GM10266 (cell line): ENCODE measurements around the gene MC1R.
A peak's percentile ranks its signal among the peaks of the same experiment; 100 is the strongest.
"Not testable (repeated sequence)": the region's sequence is repeated elsewhere in the genome, so short reads cannot be mapped to it uniquely, and the experiment has no call there.

Source experiments
- DNase-seq: peaks from one replicate; pipeline ENCODE4 v3.0.0; 2012; ENCODE audit errors: extremely low spot score
- TF ChIP-seq, protein P1 (sequence below): IDR thresholded peaks from 2 replicates; pipeline ENCODE4 v1.5.1; 2012; ENCODE audit warnings: mild to moderate bottlenecking, low read depth; ENCODE audit not compliant: control insufficient read depth, insufficient read depth; ENCODE audit errors: missing control alignments

Gene MC1R

DNA sequence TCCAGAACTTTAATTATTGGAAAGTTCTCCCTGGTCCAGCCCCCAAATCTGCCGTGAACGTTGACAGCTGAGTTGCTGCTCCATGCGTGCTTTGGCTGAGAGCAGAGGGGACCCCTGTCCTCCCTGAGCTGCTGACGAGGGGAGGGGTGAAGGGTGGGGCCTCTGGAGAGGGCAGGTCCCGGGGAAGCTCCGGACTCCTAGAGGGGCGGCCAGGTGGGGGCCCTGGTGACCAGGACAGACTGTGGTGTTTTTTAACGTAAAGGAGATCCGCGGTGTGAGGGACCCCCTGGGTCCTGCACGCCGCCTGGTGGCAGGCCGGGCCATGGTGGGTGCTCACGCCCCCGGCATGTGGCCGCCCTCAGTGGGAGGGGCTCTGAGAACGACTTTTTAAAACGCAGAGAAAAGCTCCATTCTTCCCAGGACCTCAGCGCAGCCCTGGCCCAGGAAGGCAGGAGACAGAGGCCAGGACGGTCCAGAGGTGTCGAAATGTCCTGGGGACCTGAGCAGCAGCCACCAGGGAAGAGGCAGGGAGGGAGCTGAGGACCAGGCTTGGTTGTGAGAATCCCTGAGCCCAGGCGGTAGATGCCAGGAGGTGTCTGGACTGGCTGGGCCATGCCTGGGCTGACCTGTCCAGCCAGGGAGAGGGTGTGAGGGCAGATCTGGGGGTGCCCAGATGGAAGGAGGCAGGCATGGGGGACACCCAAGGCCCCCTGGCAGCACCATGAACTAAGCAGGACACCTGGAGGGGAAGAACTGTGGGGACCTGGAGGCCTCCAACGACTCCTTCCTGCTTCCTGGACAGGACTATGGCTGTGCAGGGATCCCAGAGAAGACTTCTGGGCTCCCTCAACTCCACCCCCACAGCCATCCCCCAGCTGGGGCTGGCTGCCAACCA, at the start of gene MC1R:
Gene MC1R, plus strand, starts transcription at position 410 of the 895 bp plus-strand sequence. Its CDS starts 397 bp downstream, at position 807.
- DNase-seq = peak; percentile 66
- TF ChIP-seq, protein P1, sequence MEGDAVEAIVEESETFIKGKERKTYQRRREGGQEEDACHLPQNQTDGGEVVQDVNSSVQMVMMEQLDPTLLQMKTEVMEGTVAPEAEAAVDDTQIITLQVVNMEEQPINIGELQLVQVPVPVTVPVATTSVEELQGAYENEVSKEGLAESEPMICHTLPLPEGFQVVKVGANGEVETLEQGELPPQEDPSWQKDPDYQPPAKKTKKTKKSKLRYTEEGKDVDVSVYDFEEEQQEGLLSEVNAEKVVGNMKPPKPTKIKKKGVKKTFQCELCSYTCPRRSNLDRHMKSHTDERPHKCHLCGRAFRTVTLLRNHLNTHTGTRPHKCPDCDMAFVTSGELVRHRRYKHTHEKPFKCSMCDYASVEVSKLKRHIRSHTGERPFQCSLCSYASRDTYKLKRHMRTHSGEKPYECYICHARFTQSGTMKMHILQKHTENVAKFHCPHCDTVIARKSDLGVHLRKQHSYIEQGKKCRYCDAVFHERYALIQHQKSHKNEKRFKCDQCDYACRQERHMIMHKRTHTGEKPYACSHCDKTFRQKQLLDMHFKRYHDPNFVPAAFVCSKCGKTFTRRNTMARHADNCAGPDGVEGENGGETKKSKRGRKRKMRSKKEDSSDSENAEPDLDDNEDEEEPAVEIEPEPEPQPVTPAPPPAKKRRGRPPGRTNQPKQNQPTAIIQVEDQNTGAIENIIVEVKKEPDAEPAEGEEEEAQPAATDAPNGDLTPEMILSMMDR = peak; percentile 41

GRCh38 chr16:89869911-89870310, 48.8 kb upstream of the MC1R start:
- TF ChIP-seq, protein P1 = no peak
- no peak for DNase-seq

DNA sequence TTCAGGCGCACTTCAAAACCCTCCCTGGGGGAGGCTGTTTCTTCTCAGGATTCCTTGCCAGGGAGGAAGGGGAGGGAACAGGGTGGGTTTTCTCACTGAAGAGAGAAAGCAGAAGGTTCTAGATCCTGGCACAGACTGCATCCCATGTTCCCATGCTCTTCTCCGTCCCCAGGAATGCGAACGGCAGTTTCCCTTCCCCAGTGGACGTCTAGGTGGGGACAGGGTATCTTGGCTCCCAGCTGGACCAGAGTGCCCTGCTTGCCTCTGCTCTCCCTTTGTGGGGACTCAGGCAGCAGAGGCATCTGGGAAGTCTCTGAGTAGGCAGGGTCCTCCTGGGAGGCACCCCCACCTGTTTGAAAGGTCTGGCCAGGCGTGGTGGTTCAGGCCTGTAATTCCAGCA, 48.2 kb upstream of the MC1R start:
- TF ChIP-seq, protein P1 = no peak
- no peak for DNase-seq

GRCh38 chr16:89871895-89872294, 46.8 kb upstream of the MC1R start:
- TF ChIP-seq, protein P1 = no peak
- DNase-seq = no peak

DNA sequence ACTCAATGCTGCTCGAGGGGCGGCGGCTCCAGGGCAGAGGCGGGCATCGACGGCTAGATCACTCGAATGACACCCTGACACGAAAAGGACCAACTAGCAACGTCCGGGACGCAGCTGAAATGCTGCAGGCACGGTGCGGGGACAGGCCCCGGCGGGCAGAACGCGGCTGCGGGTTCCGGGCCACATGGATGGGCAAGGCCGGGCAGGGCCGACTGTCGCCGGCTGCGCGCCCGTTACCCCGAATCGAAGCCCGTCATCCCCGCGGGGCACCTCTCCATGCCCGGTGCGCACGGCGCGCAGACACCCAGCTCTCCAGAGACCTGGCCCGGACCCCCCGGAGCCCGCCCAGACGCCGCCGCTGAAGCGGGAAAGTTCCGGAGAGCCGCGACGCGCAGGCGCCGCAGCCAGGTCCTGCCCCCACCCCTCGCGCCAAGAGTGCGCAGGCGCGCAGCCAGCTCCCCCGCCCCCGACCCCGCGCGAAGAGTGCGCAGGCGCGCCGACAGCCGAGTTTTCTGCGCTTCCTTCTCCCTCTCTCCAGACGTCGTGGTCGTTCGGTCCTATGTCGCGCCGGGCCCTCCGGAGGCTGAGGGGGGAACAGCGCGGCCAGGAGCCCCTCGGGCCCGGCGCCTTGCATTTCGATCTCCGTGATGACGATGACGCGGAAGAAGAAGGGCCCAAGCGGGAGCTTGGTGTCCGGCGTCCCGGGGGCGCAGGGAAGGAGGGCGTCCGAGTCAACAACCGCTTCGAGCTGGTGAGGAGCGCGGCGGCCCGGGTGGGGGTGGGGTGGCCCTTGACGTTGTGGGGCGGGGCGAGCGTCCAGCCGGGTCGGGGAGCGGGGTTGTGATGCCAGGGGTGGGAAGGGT, 45.3 kb upstream of the MC1R start, which contains the start of gene TCF25:
Gene TCF25, plus strand, starts transcription at position 484 of the 863 bp plus-strand sequence. Its CDS starts 76 bp downstream, at position 560.
- TF ChIP-seq, protein P1 = no peak
- peak; percentile 96 for DNase-seq

- TF ChIP-seq, protein P1 = no peak
- DNase-seq = peak; percentile 99
Measured at GRCh38 chr16:89873972-89874689, 44.5 kb upstream of the MC1R start.

DNA sequence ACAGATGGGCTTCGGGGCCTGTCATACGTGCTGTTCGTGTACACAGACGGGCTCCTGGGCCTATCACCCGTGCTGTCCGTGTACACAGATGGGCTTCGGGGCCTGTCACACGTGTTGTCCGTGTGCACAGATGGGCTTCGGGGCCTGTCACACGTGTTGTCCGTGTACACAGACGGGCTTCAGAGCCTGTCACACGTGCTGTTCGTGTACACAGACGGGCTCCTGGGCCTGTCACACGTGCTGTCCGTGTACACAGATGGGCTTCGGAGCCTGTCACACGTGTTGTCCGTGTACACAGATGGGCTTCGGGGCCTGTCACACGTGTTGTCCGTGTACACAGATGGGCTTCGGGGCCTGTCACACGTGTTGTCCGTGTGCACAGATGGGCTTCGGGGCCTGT, 39.5 kb upstream of the MC1R start:
- DNase-seq = not testable (repeated sequence)
